OCI-LY3 (cell line): ENCODE data around the gene KLHL18.
A peak's percentile ranks its signal among the peaks of the same experiment; 100 is the strongest.

Experiments used
- H2AFZ ChIP-seq: fragments of 200-600, 300-600 bp; shearing (Covaris generic); 2 replicates; pipeline ENCODE4 v1.6.0; 2014; ENCODE audit warnings: antibody characterized with exemption, low read depth, low read length
- H3K27ac ChIP-seq: fragments of 200-600, 300-600 bp; sonication (generic); 2 replicates; pipeline ENCODE4 v1.5.1; 2014; ENCODE audit warnings: mild to moderate bottlenecking, low read length, moderate library complexity, mixed read lengths
- H3K27me3 ChIP-seq: fragments of 200-600, 300-600 bp; sonication (generic); 2 replicates; pipeline ENCODE4 v1.6.1; 2014; ENCODE audit warnings: low read depth, low read length, mixed read lengths
- H3K36me3 ChIP-seq: fragments of 200-600, 300-600 bp; sonication (generic); replicated peaks from 2 replicates; pipeline ENCODE3; 2014; ENCODE audit warnings: low read depth, low read length, mixed read lengths
- H3K4me1 ChIP-seq: fragments of 300-600, 200-600 bp; sonication (generic); 2 replicates; pipeline ENCODE4 v1.6.1; 2014; ENCODE audit warnings: low read length, mixed read lengths
- H3K4me2 ChIP-seq: fragments of 200-600, 300-600 bp; sonication (generic); 2 replicates; pipeline ENCODE4 v1.6.1; 2014; ENCODE audit warnings: low read length, mixed read lengths
- H3K4me3 ChIP-seq: fragments of 300-600, 200-600 bp; sonication (generic); 2 replicates; pipeline ENCODE4 v1.5.1; 2014; ENCODE audit warnings: antibody characterized with exemption, mild to moderate bottlenecking, low read length, moderate library complexity
- H3K79me2 ChIP-seq: fragments of 300-600, 200-600 bp; shearing (Covaris generic); 2 replicates; pipeline ENCODE4 v1.6.1; 2014; ENCODE audit warnings: mild to moderate bottlenecking, low read length, mixed read lengths
- H3K9ac ChIP-seq: fragments of 300-600, 200-600 bp; shearing (Covaris generic); 2 replicates; pipeline ENCODE4 v1.6.0; 2014; ENCODE audit warnings: mild to moderate bottlenecking, low read length, moderate library complexity
- H3K9me3 ChIP-seq: fragments of 200-600, 300-600 bp; shearing (Covaris generic); 2 replicates; pipeline ENCODE4 v1.6.1; 2014; ENCODE audit warnings: low read length, mixed read lengths; ENCODE audit not compliant: insufficient read depth
- H4K20me1 ChIP-seq: fragments of 200-600, 300-600 bp; sonication (generic); 2 replicates; pipeline ENCODE4 v1.6.1; 2016; ENCODE audit warnings: low read length, mixed read lengths; ENCODE audit not compliant: insufficient read depth
- EZH2phosphoT487 ChIP-seq: fragments of 200-600 bp; shearing (Covaris generic); IDR thresholded peaks from 2 replicates; pipeline ENCODE4 v1.6.1; 2018; ENCODE audit warnings: antibody characterized with exemption, mixed run types, low read depth
- TF ChIP-seq, protein P1 (sequence below): fragments of 200-600, 300-600 bp; sonication (generic); IDR thresholded peaks from 2 replicates; pipeline ENCODE4 v1.5.1; 2014; ENCODE audit warnings: antibody characterized with exemption, low read length, low read depth

Gene KLHL18

DNA sequence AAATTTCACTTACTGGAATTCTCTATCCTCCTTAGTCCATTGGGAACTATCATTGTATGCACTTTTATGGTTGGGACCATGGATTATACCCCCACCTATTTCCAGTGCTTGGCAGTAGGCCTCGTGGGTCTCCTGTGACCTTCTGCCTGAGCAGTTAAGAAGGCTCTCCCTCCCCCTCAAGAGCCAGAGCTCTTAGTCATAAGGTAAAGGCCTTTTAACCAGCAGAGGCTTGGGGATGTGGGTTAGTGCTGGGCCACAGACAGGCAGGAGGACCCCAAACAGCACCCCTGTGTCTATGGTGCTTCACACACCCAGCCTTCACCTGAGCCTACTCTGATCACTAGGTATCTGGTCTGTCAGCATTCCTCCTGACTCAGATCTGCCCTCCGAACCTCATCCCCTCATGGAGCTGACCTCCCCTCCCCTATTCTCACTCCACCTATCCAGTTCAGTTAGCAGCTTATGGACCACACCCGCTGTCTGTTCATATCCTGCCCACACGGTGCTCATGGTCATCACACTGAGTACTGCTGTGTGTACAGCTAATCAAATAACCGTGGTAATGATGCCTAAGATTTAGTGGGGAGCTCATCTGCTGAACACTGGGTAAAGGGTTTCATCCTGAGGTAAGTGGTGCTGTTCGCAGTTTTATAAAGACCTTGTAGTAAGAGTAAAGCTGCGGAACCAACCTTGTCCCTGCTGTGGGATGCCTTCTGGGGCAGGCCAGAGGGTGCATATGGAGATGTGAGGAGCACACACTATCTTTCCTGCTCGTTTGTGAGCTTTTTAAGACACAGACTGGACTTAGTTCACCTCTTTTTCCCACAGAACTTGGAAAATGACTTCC lies 40.9 kb downstream of the KLHL18 start:
- H2AFZ ChIP-seq = no peak overlapping the region
- no peak overlapping the region for H3K9ac ChIP-seq
- no peaks in the 10 kb centered on the region for H3K27me3 ChIP-seq
- H3K9me3 ChIP-seq = no peaks in the 10 kb centered on the region
- no peak overlapping the region for H3K4me3 ChIP-seq
- TF ChIP-seq, protein P1, sequence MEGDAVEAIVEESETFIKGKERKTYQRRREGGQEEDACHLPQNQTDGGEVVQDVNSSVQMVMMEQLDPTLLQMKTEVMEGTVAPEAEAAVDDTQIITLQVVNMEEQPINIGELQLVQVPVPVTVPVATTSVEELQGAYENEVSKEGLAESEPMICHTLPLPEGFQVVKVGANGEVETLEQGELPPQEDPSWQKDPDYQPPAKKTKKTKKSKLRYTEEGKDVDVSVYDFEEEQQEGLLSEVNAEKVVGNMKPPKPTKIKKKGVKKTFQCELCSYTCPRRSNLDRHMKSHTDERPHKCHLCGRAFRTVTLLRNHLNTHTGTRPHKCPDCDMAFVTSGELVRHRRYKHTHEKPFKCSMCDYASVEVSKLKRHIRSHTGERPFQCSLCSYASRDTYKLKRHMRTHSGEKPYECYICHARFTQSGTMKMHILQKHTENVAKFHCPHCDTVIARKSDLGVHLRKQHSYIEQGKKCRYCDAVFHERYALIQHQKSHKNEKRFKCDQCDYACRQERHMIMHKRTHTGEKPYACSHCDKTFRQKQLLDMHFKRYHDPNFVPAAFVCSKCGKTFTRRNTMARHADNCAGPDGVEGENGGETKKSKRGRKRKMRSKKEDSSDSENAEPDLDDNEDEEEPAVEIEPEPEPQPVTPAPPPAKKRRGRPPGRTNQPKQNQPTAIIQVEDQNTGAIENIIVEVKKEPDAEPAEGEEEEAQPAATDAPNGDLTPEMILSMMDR = no peak
- no peak for TF ChIP-seq EZH2phosphoT487
- H3K4me2 ChIP-seq = no peak overlapping the region
- peaks cover 10% of the 10 kb centered on the region for H3K36me3 ChIP-seq
- no peaks in the 10 kb centered on the region for H3K4me1 ChIP-seq
- H3K27ac ChIP-seq = no peak overlapping the region
- no peaks in the 10 kb centered on the region for H4K20me1 ChIP-seq
- H3K79me2 ChIP-seq = no peaks in the 10 kb centered on the region

DNA sequence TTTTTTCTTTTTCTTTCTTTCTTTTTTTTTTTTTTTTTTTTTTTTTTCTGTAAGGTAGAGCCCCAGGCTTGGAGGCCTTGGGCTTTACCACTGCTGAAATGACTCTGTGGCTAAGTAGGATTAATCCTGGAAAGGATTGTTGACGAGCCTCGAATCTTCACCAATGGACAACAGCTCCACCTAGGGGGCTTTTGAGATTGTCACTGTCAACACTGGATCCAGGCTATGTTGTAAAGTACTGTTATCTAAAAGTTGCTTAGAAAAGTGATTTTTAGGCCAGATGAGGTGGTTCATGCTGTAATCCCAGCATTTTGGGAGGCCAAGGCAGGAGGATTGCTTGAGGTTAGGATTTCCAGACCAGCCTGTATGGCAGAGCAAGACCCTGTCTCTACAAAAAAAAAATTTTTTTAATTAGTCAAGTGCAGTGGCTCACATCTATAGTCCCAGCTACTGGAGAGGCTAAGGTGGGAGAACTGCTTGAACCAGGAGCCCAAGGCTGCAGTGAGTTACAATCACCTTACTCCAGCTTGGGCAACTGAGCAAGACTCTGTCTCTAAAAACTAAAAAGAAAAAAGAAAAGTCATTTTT lies 41.6 kb downstream of the KLHL18 start:
- no peaks in the 10 kb centered on the region for H3K79me2 ChIP-seq
- no peaks in the 10 kb centered on the region for H3K27me3 ChIP-seq
- no peak overlapping the region for H3K4me3 ChIP-seq
- H2AFZ ChIP-seq = no peak overlapping the region
- no peak overlapping the region for H3K27ac ChIP-seq
- H3K9me3 ChIP-seq = no peaks in the 10 kb centered on the region
- H3K36me3 ChIP-seq = peaks cover 10% of the 10 kb centered on the region
- H3K9ac ChIP-seq = no peak overlapping the region
- no peaks in the 10 kb centered on the region for H4K20me1 ChIP-seq
- H3K4me1 ChIP-seq = no peaks in the 10 kb centered on the region
- TF ChIP-seq, protein P1 = peak; percentile 88
- TF ChIP-seq EZH2phosphoT487 = no peak
- H3K4me2 ChIP-seq = no peak overlapping the region

DNA sequence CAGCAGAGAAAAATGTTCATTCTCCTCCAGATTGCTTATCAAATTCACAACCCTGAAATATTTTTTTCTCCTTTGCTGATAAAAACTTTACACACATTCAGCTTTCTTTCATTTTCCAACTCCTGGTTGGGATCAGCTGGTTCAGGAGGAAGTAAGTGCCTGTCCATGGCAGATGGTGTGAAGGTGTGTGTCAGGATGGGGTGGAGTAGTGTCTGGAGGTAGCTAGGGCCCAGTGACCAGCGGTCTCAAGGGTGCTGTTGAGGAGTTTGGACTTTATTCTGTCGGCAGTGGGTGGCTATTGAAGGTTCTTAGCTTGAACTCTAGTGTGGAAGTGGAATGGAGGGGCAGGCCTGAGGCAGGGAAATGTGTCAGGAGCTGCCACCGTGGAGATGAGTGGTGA lies 51.2 kb downstream of the KLHL18 start:
- Histone ChIP-seq H4K20me1 (no peaks in the 10 kb centered on the region), H3K4me3 (no peak overlapping the region), H3K36me3 (peaks cover 32% of the 10 kb centered on the region), H3K4me1 (no peaks in the 10 kb centered on the region), H3K9ac (no peak overlapping the region), H3K79me2 (no peaks in the 10 kb centered on the region), H3K27ac (no peak overlapping the region), H2AFZ (no peak overlapping the region), H3K27me3 (no peaks in the 10 kb centered on the region), H3K4me2 (no peak overlapping the region), H3K9me3 (no peaks in the 10 kb centered on the region)
- TF ChIP-seq, protein P1 = no peak
- TF ChIP-seq EZH2phosphoT487 = no peak

DNA sequence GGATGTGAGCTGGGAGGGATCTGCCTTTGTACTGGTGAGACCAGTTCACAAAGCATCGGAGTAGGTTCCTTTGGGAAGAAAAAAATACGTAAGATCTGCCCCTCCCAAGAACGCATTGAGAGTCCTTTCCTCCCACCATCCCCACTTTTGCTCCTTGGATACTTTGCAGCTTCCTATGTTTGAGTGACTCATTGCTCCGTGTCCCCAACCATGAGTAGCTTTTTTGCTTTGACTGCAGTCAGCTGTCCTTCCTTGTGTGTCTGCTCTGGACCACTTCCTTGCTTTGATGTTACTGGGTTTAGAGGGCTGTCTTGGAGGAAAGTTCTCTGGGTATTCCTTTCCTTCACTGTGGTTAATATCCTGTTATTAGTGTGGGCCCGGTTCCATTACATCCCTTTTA lies 54.9 kb downstream of the KLHL18 start:
- Histone ChIP-seq H3K27ac (no peak overlapping the region), H3K9ac (no peak overlapping the region), H3K4me2 (no peak overlapping the region), H2AFZ (no peak overlapping the region), H3K4me1 (no peaks in the 10 kb centered on the region), H4K20me1 (no peaks in the 10 kb centered on the region), H3K4me3 (no peak overlapping the region), H3K9me3 (no peaks in the 10 kb centered on the region), H3K79me2 (no peaks in the 10 kb centered on the region), H3K36me3 (peaks cover 52% of the 10 kb centered on the region), H3K27me3 (no peaks in the 10 kb centered on the region)
- no peak for TF ChIP-seq EZH2phosphoT487
- TF ChIP-seq, protein P1 = no peak
